ENCODE results near the gene XPR1. TPM values are rescaled to one million over a fixed set of nuclear protein-coding genes. Genes with fewer than 3 reads are reported as not detected.

XPR1 gene
- total RNA-seq, 4 donors from 2014 or later = 6.8 to 23.1 (median 17.2) TPM

GRCh38 chr1:180911640-180912191 lies 279.9 kb downstream of the XPR1 start:
- intact Hi-C loops (cut with DNase I) = no loop called here
- Histone ChIP-seq H3K27me3 (peaks cover 0 to 21% (median 0%) of the 10 kb centered on the region in 4 donors), H3K9me3 (no peaks in the 10 kb centered on the region), H3K36me3 (peaks cover 0 to 7% (median 0%) of the 10 kb centered on the region in 3 donors), H3K4me1 (peaks cover 11 to 36% (median 21%) of the 10 kb centered on the region in 3 donors), H3K4me3 (peak overlapping the region; percentile 44 to 75 (median 61)), H3K27ac (peak overlapping the region; percentile 75 to 91 (median 84))
- DNase-seq = no peak
- TF ChIP-seq POLR2A (IDR thresholded peaks at IDR 0.05) = no peak
- TF ChIP-seq CTCF (IDR thresholded peaks at IDR 0.05) = no peak
- 26 to 32% methylated on average over 16 to 17 of the region's 17 CpGs for WGBS, 2 donors

GRCh38 chr1:180912211-180912800 lies 280.5 kb downstream of the XPR1 start:
- TF ChIP-seq CTCF (IDR thresholded peaks at IDR 0.05) (no peak), POLR2A (IDR thresholded peaks at IDR 0.05) (peak in 1 of 4 donors; percentile 17)
- 0% methylated on average over 10 of the region's 71 CpGs; no CpG with 5 or more reads in 1 of the 2 donors for WGBS, 2 donors
- Histone ChIP-seq H3K4me3 (peak overlapping the region; percentile 44 to 75 (median 61)), H3K27ac (peak overlapping the region; percentile 75 to 91 (median 84)), H3K27me3 (peaks cover 0 to 21% (median 0%) of the 10 kb centered on the region in 4 donors), H3K4me1 (peaks cover 11 to 38% (median 21%) of the 10 kb centered on the region in 3 donors), H3K9me3 (no peaks in the 10 kb centered on the region), H3K36me3 (peaks cover 0 to 13% (median 0%) of the 10 kb centered on the region in 3 donors)
- intact Hi-C loops (cut with DNase I) = no loop called here
- no peak for DNase-seq

GRCh38 chr1:180912801-180913565 lies 281.2 kb downstream of the XPR1 start, which contains the start of gene KIAA1614:
Gene KIAA1614 (plus strand): TSS chr1:180912897. CDS start chr1:180913244, 347 bp downstream.
- 0 to 33% methylated on average over 1 to 6 of the region's 76 CpGs for WGBS, 2 donors
- peaks cover 0 to 21% (median 0%) of the 10 kb centered on the region in 4 donors for H3K27me3 ChIP-seq
- peak within 1 kb of the TSS; percentile 44 to 75 (median 61) for H3K4me3 ChIP-seq
- no peak for DNase-seq
- TF ChIP-seq POLR2A (IDR thresholded peaks at IDR 0.05) (peak in 2 of 4 donors; percentile 8 to 10), CTCF (IDR thresholded peaks at IDR 0.05) (no peak)
- H3K36me3 ChIP-seq = peaks cover 0 to 17% (median 0%) of the 10 kb centered on the region in 3 donors
- intact Hi-C loops (cut with DNase I) = no loop called here
- peak within 1 kb of the TSS; percentile 75 to 91 (median 84) for H3K27ac ChIP-seq
- peaks cover 11 to 41% (median 21%) of the 10 kb centered on the region in 3 donors for H3K4me1 ChIP-seq
- no peaks in the 10 kb centered on the region for H3K9me3 ChIP-seq

GRCh38 chr1:180915426-180915965 lies 283.7 kb downstream of the XPR1 start:
- no peak overlapping the region for H3K4me3 ChIP-seq
- peaks cover 0 to 33% (median 0%) of the 10 kb centered on the region in 3 donors for H3K36me3 ChIP-seq
- WGBS, 2 donors = 92 to 93% methylated on average over 6 to 11 of the region's 11 CpGs
- peaks cover 0 to 21% (median 0%) of the 10 kb centered on the region in 4 donors for H3K27me3 ChIP-seq
- no peak for TF ChIP-seq POLR2A (IDR thresholded peaks at IDR 0.05)
- no peak for TF ChIP-seq CTCF (IDR thresholded peaks at IDR 0.05)
- DNase-seq = no peak
- no peak overlapping the region for H3K27ac ChIP-seq
- intact Hi-C loops (cut with DNase I) = no loop called here
- H3K9me3 ChIP-seq = no peaks in the 10 kb centered on the region
- peaks cover 11 to 41% (median 21%) of the 10 kb centered on the region in 3 donors for H3K4me1 ChIP-seq
